Measurements from ENCODE around the gene CYP2C19. TPM values are rescaled to one million over a fixed set of nuclear protein-coding genes. Genes with fewer than 3 reads are reported as not detected.
"Not testable (repeated sequence)": the region's sequence is repeated elsewhere in the genome, so short reads cannot be mapped to it uniquely, and the experiment has no call there.

Gene CYP2C19
- polyA plus RNA-seq, 1 donor (not counting 4 experiments of a cell fraction or from before 2014, with no cell fraction given), result not detected

DNA sequence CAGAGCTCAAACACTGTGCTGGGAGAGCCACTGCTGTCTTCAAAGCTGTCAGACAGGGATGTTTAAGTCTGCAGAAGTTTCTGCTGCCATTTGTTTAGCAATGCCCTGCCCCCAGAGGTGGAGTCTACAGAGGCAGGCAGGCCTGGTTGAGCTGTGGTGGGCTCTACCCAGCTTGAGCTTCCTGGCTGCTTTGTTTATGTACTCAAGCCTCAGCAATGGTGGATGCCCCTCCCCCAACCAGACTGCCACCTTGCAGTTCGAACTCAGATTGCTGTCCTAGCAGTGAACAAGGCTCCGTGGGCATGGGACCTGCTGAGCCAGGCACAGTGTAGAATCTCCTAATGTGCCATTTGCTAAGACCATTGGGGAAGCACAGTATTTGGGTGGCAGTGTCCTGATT is 4.6 kb upstream of the CYP2C19 start:
- DNase-seq (ENCODE audit: low read depth, low spot score) (no peak), FAIRE-seq (no peak)
- Histone ChIP-seq H3K4me1 (ENCODE audit: control insufficient read depth, extremely low read depth, insufficient read depth, low read length) (no peaks in the 10 kb centered on the region), H3K36me3 (ENCODE audit: control insufficient read depth in 2 of 2, extremely low read depth in 1 of 2, insufficient read depth in 2 of 2, low read length in 2 of 2) (no peaks in the 10 kb centered on the region), H3K9me3 (ENCODE audit: control insufficient read depth, low read depth, low read length) (no peaks in the 10 kb centered on the region), H3K4me3 (ENCODE audit: control insufficient read depth in 2 of 3, extremely low read depth in 1 of 3, insufficient read depth in 2 of 3, low read depth in 1 of 3, low read length in 3 of 3) (no peak overlapping the region), H3K4me2 (ENCODE audit: control insufficient read depth, extremely low read depth, insufficient read depth, low read depth, low read length) (no peak overlapping the region), H3K9ac (ENCODE audit: control insufficient read depth, extremely low read depth, insufficient read depth, low read length) (no peak overlapping the region), H3K27ac (ENCODE audit: control insufficient read depth, insufficient read depth, low read length) (no peak overlapping the region), H4K20me1 (ENCODE audit: control insufficient read depth, extremely low read depth, insufficient read depth, low read length) (no peaks in the 10 kb centered on the region), H3K9me1 (ENCODE audit: control insufficient read depth, extremely low read depth, insufficient read depth, low read length) (no peaks in the 10 kb centered on the region), H2AFZ (ENCODE audit: control insufficient read depth, low read length) (no peak overlapping the region), H3K79me2 (ENCODE audit: control insufficient read depth, insufficient read depth, low read length) (no peaks in the 10 kb centered on the region), H3K27me3 (ENCODE audit: control insufficient read depth, extremely low read depth, insufficient read depth, low read length) (no peaks in the 10 kb centered on the region)
- TF ChIP-seq EZH2 (IDR thresholded peaks at IDR 0.05; ENCODE audit: low read length), result no peak
- TF ChIP-seq, protein P1, sequence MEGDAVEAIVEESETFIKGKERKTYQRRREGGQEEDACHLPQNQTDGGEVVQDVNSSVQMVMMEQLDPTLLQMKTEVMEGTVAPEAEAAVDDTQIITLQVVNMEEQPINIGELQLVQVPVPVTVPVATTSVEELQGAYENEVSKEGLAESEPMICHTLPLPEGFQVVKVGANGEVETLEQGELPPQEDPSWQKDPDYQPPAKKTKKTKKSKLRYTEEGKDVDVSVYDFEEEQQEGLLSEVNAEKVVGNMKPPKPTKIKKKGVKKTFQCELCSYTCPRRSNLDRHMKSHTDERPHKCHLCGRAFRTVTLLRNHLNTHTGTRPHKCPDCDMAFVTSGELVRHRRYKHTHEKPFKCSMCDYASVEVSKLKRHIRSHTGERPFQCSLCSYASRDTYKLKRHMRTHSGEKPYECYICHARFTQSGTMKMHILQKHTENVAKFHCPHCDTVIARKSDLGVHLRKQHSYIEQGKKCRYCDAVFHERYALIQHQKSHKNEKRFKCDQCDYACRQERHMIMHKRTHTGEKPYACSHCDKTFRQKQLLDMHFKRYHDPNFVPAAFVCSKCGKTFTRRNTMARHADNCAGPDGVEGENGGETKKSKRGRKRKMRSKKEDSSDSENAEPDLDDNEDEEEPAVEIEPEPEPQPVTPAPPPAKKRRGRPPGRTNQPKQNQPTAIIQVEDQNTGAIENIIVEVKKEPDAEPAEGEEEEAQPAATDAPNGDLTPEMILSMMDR (optimal IDR thresholded peaks at IDR 0.05 in 1 of 3, IDR thresholded peaks at IDR 0.05 in 1 of 3, conservative IDR thresholded peaks at IDR 0.05 in 1 of 3; ENCODE audit: extremely low read depth in 1 of 3, insufficient read depth in 2 of 3, low read length in 3 of 3), result no peak
- dilution Hi-C loops (cut with MboI; ENCODE audit: extremely low pct_ligation_motif_present, low sequenced_read_pairs), result no loop called here

DNA sequence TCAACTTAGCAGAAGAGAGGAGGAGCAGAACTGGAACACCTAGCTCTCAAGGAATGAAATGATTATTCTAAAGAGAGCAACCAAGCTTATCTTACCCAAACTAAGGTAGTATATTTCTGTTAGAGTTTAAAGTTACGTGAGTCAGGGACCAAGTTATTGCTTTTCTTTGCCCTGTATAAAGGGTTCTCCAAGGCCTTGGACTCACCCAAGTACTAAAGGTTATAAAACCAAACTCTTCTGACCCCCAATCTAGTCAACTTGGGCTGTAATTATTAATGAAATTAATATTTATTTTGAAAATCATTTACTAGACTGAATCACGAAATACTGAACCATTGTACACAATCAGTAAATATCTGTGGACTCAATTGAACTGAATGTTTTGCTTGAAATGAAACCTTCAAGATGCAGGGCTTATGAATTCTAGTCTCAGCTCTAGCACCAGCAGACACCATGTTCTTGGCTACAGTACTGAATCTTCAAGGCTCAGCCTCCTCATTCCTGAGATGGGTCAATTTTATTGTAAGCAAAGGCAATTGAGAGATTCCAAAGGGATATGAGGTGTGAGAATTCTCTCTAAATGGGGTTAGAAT is 1.8 kb upstream of the CYP2C19 start:
- H3K9me3 ChIP-seq (ENCODE audit: control insufficient read depth, low read depth, low read length), result no peaks in the 10 kb centered on the region
- no peak overlapping the region for H2AFZ ChIP-seq (ENCODE audit: control insufficient read depth, low read length)
- no peaks in the 10 kb centered on the region for H3K79me2 ChIP-seq (ENCODE audit: control insufficient read depth, insufficient read depth, low read length)
- no peaks in the 10 kb centered on the region for H3K27me3 ChIP-seq (ENCODE audit: control insufficient read depth, extremely low read depth, insufficient read depth, low read length)
- H3K4me2 ChIP-seq (ENCODE audit: control insufficient read depth, extremely low read depth, insufficient read depth, low read depth, low read length), result no peak overlapping the region
- FAIRE-seq, result no peak
- no peaks in the 10 kb centered on the region for H3K9me1 ChIP-seq (ENCODE audit: control insufficient read depth, extremely low read depth, insufficient read depth, low read length)
- DNase-seq (ENCODE audit: low read depth, low spot score), result no peak
- no peak overlapping the region for H3K27ac ChIP-seq (ENCODE audit: control insufficient read depth, insufficient read depth, low read length)
- no peaks in the 10 kb centered on the region for H3K36me3 ChIP-seq (ENCODE audit: control insufficient read depth in 2 of 2, extremely low read depth in 1 of 2, insufficient read depth in 2 of 2, low read length in 2 of 2)
- H3K4me1 ChIP-seq (ENCODE audit: control insufficient read depth, extremely low read depth, insufficient read depth, low read length), result no peaks in the 10 kb centered on the region
- no peak for TF ChIP-seq EZH2 (IDR thresholded peaks at IDR 0.05; ENCODE audit: low read length)
- TF ChIP-seq, protein P1 (optimal IDR thresholded peaks at IDR 0.05 in 1 of 3, IDR thresholded peaks at IDR 0.05 in 1 of 3, conservative IDR thresholded peaks at IDR 0.05 in 1 of 3; ENCODE audit: extremely low read depth in 1 of 3, insufficient read depth in 2 of 3, low read length in 3 of 3), result no peak
- dilution Hi-C loops (cut with MboI; ENCODE audit: extremely low pct_ligation_motif_present, low sequenced_read_pairs), result no loop called here
- H3K9ac ChIP-seq (ENCODE audit: control insufficient read depth, extremely low read depth, insufficient read depth, low read length), result no peak overlapping the region
- H4K20me1 ChIP-seq (ENCODE audit: control insufficient read depth, extremely low read depth, insufficient read depth, low read length), result no peaks in the 10 kb centered on the region
- H3K4me3 ChIP-seq (ENCODE audit: control insufficient read depth in 2 of 3, extremely low read depth in 1 of 3, insufficient read depth in 2 of 3, low read depth in 1 of 3, low read length in 3 of 3), result no peak overlapping the region

DNA sequence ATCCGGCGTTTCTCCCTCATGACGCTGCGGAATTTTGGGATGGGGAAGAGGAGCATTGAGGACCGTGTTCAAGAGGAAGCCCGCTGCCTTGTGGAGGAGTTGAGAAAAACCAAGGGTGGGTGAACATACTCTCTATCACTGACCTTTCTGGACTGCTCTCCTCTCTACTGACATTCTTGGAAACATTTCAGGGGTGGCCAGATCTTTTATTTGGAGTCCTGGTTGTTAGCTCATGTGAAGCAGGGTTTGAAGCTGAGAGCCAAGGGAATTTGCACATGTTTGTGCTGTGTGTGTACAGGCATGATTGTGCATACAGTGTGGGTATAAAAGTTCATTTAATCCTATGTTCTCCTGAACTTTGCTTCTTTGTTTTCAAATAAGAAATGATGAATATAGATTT is 12.9 kb downstream of the CYP2C19 start:
- H3K36me3 ChIP-seq (ENCODE audit: control insufficient read depth in 2 of 2, extremely low read depth in 1 of 2, insufficient read depth in 2 of 2, low read length in 2 of 2); FAIRE-seq; H3K79me2 ChIP-seq (ENCODE audit: control insufficient read depth, insufficient read depth, low read length); H3K4me2 ChIP-seq (ENCODE audit: control insufficient read depth, extremely low read depth, insufficient read depth, low read depth, low read length); H3K4me3 ChIP-seq (ENCODE audit: control insufficient read depth in 2 of 3, extremely low read depth in 1 of 3, insufficient read depth in 2 of 3, low read depth in 1 of 3, low read length in 3 of 3); H3K9me3 ChIP-seq (ENCODE audit: control insufficient read depth, low read depth, low read length); dilution Hi-C loops (cut with MboI; ENCODE audit: extremely low pct_ligation_motif_present, low sequenced_read_pairs); H3K9ac ChIP-seq (ENCODE audit: control insufficient read depth, extremely low read depth, insufficient read depth, low read length); H3K9me1 ChIP-seq (ENCODE audit: control insufficient read depth, extremely low read depth, insufficient read depth, low read length); H3K4me1 ChIP-seq (ENCODE audit: control insufficient read depth, extremely low read depth, insufficient read depth, low read length); H3K27ac ChIP-seq (ENCODE audit: control insufficient read depth, insufficient read depth, low read length); H2AFZ ChIP-seq (ENCODE audit: control insufficient read depth, low read length); H3K27me3 ChIP-seq (ENCODE audit: control insufficient read depth, extremely low read depth, insufficient read depth, low read length); H4K20me1 ChIP-seq (ENCODE audit: control insufficient read depth, extremely low read depth, insufficient read depth, low read length); DNase-seq (ENCODE audit: low read depth, low spot score): not testable (repeated sequence)

Data from keratinocyte (primary cell).